Activated CD8-positive, alpha-beta T cell treated with anti-CD3 and anti-CD28 coated beads for 36 hours (primary cell): Measurements from ENCODE around the gene IKZF3. TPM values are rescaled to one million over a fixed set of nuclear protein-coding genes. Genes with fewer than 3 reads are reported as not detected.
"Not testable (repeated sequence)": the region's sequence is repeated elsewhere in the genome, so short reads cannot be mapped to it uniquely, and the experiment has no call there.

Experiments
- ATAC-seq: fragments of 200-7000 bp; cut with Tn5 transposase; one replicate; pipeline ENCODE4 v1.10.0; 2021; ENCODE audit warnings: mild to moderate bottlenecking, moderate library complexity
- CTCF ChIA-PET: fragments of 350-600 bp; sonication (Branson Sonifier 250); formaldehyde crosslinking; loops from one replicate; lab custom pipeline; 2021; ENCODE audit warnings: antibody characterized with exemption; lab: Charles Lee
- POLR2A ChIA-PET: fragments of 350-600 bp; sonication (Branson Sonifier 250); formaldehyde crosslinking; loops from one replicate; lab custom pipeline; 2021; ENCODE audit warnings: antibody characterized with exemption; lab: Charles Lee
- DNase-seq: peaks from one replicate; pipeline ENCODE4 v3.0.0-alpha.2; 2020
- H3K27ac Mint-ChIP-seq: one replicate; pipeline ENCODE4 v1.8.0; 2021; ENCODE audit warnings: mild to moderate bottlenecking, mixed read lengths
- H3K27me3 Mint-ChIP-seq: one replicate; pipeline ENCODE4 v1.8.0; 2021; ENCODE audit warnings: mixed read lengths
- H3K36me3 Mint-ChIP-seq: one replicate; pipeline ENCODE4 v1.8.0; 2021; ENCODE audit warnings: low read depth, mixed read lengths
- H3K4me1 Mint-ChIP-seq: one replicate; pipeline ENCODE4 v1.8.0; 2021; ENCODE audit warnings: low read depth, mixed read lengths
- H3K4me3 Mint-ChIP-seq: one replicate; pipeline ENCODE4 v1.8.0; 2021; ENCODE audit warnings: mild to moderate bottlenecking, moderate library complexity, mixed read lengths
- H3K9me3 Mint-ChIP-seq: one replicate; pipeline ENCODE4 v1.8.0; 2021; ENCODE audit warnings: mixed read lengths
- CTCF ChIP-seq: fragments of 200-600 bp; IDR thresholded peaks from one replicate; pipeline ENCODE4 v1.8.0; 2022; ENCODE audit warnings: antibody characterized with exemption, mild to moderate bottlenecking
- intact Hi-C: fragments of 100-400 bp; cut with micrococcal nuclease; formaldehyde crosslinking; loops from one replicate; pipeline ENCODE4 v1.10.0; 2022
- total RNA-seq, 2 experiments: library from RNA; stranded (reverse); gene quantifications; one replicate each; pipeline ENCODE4 v1.2.3, GENCODE V29; 2021

Gene IKZF3
- total RNA-seq, 2 experiments from 2014 or later: 52.1 to 52.2 TPM

DNA sequence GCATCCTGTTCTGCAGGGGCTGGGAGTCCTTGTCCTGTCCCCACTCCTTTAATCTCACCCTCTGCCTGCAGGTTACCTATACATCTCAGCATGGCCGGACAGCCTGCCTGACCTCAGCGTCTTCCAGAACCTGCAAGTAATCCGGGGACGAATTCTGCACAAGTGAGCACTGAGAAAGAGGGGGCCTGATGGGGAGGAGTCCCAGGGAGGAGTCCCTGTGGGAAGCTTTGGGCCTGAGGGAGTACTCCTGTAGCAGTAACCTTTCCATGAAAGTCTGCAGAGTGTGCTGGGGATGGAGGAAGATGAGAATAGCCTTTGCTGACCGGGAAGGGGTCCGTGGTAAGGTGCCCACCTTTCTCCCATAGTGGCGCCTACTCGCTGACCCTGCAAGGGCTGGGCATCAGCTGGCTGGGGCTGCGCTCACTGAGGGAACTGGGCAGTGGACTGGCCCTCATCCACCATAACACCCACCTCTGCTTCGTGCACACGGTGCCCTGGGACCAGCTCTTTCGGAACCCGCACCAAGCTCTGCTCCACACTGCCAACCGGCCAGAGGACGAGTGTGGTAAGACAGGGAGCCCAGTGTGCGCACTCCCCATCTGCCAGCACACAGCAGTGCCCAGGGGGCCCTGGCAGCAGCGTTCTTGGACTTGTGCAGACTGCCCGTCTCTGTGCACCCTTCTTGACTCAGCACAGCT is 148.6 kb downstream of the IKZF3 start:
- no peak for TF ChIP-seq CTCF
- H3K27ac Mint-ChIP-seq: no peak overlapping the region
- H3K9me3 Mint-ChIP-seq: no peaks in the 10 kb centered on the region
- no peak for ATAC-seq
- H3K4me3 Mint-ChIP-seq: no peak overlapping the region
- H3K27me3 Mint-ChIP-seq: no peaks in the 10 kb centered on the region
- H3K4me1 Mint-ChIP-seq: no peaks in the 10 kb centered on the region
- no peak for DNase-seq
- CTCF ChIA-PET: no interaction called here
- H3K36me3 Mint-ChIP-seq: no peaks in the 10 kb centered on the region
- intact Hi-C loops: no loop called here
- POLR2A ChIA-PET: no interaction called here

DNA sequence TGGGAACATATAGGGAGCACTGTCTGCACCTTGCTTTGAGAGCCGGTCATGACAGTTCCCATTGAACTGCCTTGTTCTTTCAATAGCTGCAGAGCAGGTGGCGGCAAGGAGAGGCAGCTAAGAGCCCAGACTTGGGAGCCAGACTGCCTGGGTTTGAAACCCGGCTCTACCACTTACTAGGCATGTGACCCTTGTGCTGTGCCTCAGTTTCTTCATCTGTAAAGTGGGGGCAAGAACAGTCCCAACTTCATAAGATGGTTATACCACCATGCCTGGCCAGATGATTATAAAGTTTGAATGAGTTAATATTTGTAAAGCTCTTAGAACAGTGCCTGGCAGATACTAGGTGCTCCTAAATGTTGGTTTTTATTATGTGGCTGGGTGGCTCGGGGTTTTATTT is 149.9 kb downstream of the IKZF3 start:
- ATAC-seq: no peak
- POLR2A ChIA-PET: no interaction called here
- Mint-ChIP-seq H3K36me3 (no peaks in the 10 kb centered on the region), H3K9me3 (no peaks in the 10 kb centered on the region), H3K4me3 (no peak overlapping the region), H3K27ac (no peak overlapping the region), H3K27me3 (no peaks in the 10 kb centered on the region), H3K4me1 (no peaks in the 10 kb centered on the region)
- TF ChIP-seq CTCF: no peak
- CTCF ChIA-PET: interaction anchor here (0.9 to 1.0 kb wide), 2 partner anchors 11 to 79 kb away, joined by 3 read pairs; no protein-coding TSS in a partner anchor
- DNase-seq: no peak
- intact Hi-C loops: no loop called here

DNA sequence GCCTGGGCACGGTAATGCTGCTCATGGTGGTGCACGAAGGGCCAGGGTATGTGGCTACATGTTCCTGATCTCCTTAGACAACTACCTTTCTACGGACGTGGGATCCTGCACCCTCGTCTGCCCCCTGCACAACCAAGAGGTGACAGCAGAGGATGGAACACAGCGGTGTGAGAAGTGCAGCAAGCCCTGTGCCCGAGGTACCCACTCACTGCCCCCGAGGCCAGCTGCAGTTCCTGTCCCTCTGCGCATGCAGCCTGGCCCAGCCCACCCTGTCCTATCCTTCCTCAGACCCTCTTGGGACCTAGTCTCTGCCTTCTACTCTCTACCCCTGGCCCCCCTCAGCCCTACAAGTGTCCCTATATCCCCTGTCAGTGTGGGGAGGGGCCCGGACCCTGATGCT is 152.3 kb downstream of the IKZF3 start:
- DNase-seq (no peak), ATAC-seq (no peak)
- H3K4me1 Mint-ChIP-seq: peaks cover 7% of the 10 kb centered on the region
- POLR2A ChIA-PET: no interaction called here
- H3K27me3 Mint-ChIP-seq: no peaks in the 10 kb centered on the region
- intact Hi-C loops: no loop called here
- CTCF ChIA-PET: no interaction called here
- H3K4me3 Mint-ChIP-seq: no peak overlapping the region
- H3K27ac Mint-ChIP-seq: no peak overlapping the region
- no peaks in the 10 kb centered on the region for H3K36me3 Mint-ChIP-seq
- TF ChIP-seq CTCF: no peak
- H3K9me3 Mint-ChIP-seq: no peaks in the 10 kb centered on the region

- H3K27me3 Mint-ChIP-seq, ATAC-seq, H3K4me3 Mint-ChIP-seq, H3K27ac Mint-ChIP-seq, H3K9me3 Mint-ChIP-seq, intact Hi-C loops, H3K36me3 Mint-ChIP-seq, DNase-seq, H3K4me1 Mint-ChIP-seq: not testable (repeated sequence)
- POLR2A ChIA-PET: interaction anchor here (1.1 kb wide), 1 partner anchor 430 kb away, joined by 3 read pairs; no protein-coding TSS in a partner anchor
- CTCF ChIA-PET: interaction anchor here (0.6 kb wide), 1 partner anchor 15 kb away, joined by 3 read pairs; no protein-coding TSS in a partner anchor
Observed at GRCh38 chr17:39711071-39711470, 153.0 kb downstream of the IKZF3 start.

DNA sequence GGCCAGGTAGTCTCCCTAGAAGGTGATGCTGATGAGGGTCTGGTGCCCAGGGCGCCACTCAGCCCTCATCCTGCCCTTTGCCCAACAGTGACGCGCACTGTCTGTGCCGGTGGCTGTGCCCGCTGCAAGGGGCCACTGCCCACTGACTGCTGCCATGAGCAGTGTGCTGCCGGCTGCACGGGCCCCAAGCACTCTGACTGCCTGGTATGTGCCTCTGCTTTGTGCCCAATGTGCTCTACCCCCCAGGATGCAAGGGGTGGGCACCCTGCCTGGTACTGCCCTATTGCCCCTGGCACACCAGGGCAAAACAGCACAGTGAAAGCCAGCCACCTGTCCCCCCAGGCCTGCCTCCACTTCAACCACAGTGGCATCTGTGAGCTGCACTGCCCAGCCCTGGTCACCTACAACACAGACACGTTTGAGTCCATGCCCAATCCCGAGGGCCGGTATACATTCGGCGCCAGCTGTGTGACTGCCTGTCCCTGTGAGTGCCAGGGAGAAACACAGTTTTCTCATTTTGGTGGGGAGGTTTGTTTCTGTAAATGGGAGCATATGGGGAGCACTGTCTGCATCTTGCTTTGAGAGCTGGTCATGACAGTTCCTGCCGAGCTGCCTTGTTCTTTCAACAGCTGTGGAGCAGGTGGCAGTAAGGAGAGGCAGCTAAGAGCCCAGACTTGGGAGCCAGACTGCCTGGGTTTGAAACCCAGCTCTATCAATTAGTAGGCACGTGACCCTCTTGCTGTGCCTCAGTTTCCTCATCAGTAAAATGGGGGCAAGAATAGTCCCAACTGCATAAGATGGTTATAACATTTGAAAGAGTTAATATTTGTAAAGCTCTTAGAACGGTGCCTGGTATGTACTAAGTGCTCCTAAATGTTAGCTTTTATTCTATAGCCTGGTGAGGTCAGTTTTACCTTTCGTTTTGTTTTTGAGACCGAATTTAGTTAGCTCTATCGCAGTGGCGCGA is 153.8 kb downstream of the IKZF3 start:
- intact Hi-C loops: no loop called here
- ChIA-PET POLR2A (interaction anchor here (1.0 to 1.1 kb wide), 2 partner anchors 23 to 431 kb away, joined by 3 to 4 read pairs; no protein-coding TSS in a partner anchor), CTCF (interaction anchor here (0.6 to 1.1 kb wide), 2 partner anchors 14 to 43 kb away, joined by 3 to 4 read pairs; no protein-coding TSS in a partner anchor)
- Mint-ChIP-seq H3K27me3 (no peaks in the 10 kb centered on the region), H3K9me3 (no peaks in the 10 kb centered on the region), H3K36me3 (no peaks in the 10 kb centered on the region), H3K27ac (no peak overlapping the region), H3K4me1 (peaks cover 9% of the 10 kb centered on the region), H3K4me3 (no peak overlapping the region)
- no peak for DNase-seq
- no peak for ATAC-seq
- TF ChIP-seq CTCF: no peak
